ENCODE data around the gene SH3BP5L. TPM values are rescaled to one million over a fixed set of nuclear protein-coding genes. Genes with fewer than 3 reads are reported as not detected.

The SH3BP5L gene
- total and polyA plus RNA-seq, 10 of the 15 experiments (the other 5 are each of a cell fraction or from before 2014, with no cell fraction given), result 1.1 to 22.8 (median 10.9) TPM

DNA sequence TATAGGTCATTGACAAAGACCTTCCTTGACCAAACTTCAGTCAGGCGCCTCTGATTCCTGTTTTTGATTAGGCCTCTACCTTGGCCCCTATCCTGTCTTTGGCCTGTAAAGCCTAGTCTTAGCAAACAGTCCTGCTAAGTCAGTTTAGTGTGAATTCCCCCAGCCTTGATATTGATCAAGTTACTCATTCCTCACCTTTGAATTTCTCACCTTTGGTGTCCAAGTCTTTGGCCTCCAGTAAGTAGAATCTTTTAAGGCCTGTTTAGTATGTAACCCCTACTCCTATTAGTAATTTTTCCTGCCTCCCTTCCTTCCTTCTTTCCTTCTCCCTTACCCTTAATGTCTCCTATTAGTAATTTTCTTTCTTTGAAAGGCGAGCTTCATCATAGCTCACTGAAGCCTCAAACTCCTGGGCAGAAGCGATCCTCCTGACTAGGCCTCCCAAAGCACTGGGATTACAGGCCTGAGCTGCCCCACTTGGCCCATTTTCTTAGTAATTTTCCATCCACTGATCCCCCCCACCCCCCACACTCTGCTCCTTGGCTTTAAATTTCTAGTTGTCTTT is 46.2 kb upstream of the SH3BP5L start:
- in situ Hi-C loops (cut with MboI), result no loop called here
- Histone ChIP-seq H3K9ac (ENCODE audit: control insufficient read depth, insufficient read depth, low read length) (no peak overlapping the region), H4K20me1 (ENCODE audit: control insufficient read depth, insufficient read depth) (no peaks in the 10 kb centered on the region), H3K4me2 (ENCODE audit: control insufficient read depth, insufficient read depth) (peak overlapping the region; percentile 52), H2AFZ (ENCODE audit: control insufficient read depth, low read depth, low read length) (peak overlapping the region; percentile 58), H3K27ac (ENCODE audit: control insufficient read depth, insufficient read depth) (0 out of 2 replicates have a peak overlapping the region, but pooled peaks have one; percentile 8), H3K4me3 (no peak overlapping the region), H3K9me3 (replicated peaks; ENCODE audit: control insufficient read depth, insufficient read depth, low read length) (no peaks in the 10 kb centered on the region), H3K36me3 (ENCODE audit: control insufficient read depth in 2 of 2, insufficient read depth in 2 of 2, low read length in 1 of 2) (no peaks in the 10 kb centered on the region), H3K27me3 (replicated peaks in 1 of 2; ENCODE audit: control insufficient read depth in 2 of 2, insufficient read depth in 2 of 2, low read length in 1 of 2) (no peaks in the 10 kb centered on the region), H3K4me1 (ENCODE audit: control insufficient read depth, insufficient read depth, low read length) (peaks cover 4% of the 10 kb centered on the region; the same call in 1 of the 2 replicates), H3K79me2 (ENCODE audit: control insufficient read depth, insufficient read depth, low read length) (no peaks in the 10 kb centered on the region)
- no peak for DNase-seq (ENCODE audit: low read depth, low spot score)
- BruUV-seq (replicated peaks), result no TSS peak
- TF ChIP-seq CBFB (IDR thresholded peaks at IDR 0.05; ENCODE audit: low read depth) (no peak), DPF2 (IDR thresholded peaks at IDR 0.05) (no peak), STAT3 (IDR thresholded peaks at IDR 0.05; ENCODE audit: low read depth, low read length) (no peak), EED (IDR thresholded peaks at IDR 0.05; ENCODE audit: low read depth) (no peak), USF1 (IDR thresholded peaks at IDR 0.05; ENCODE audit: borderline replicate concordance, extremely low read length, insufficient read depth, low read depth, low read length) (no peak), CBX5 (IDR thresholded peaks at IDR 0.05; ENCODE audit: low read depth) (no peak), KAT2A (conservative IDR thresholded peaks at IDR 0.05; ENCODE audit: control insufficient read depth, low read depth, low read length) (no peak), TBL1XR1 (IDR thresholded peaks at IDR 0.05; ENCODE audit: low read depth, low read length) (no peak), CTCF (IDR thresholded peaks at IDR 0.05 in 2 of 3, conservative IDR thresholded peaks at IDR 0.05 in 1 of 3; ENCODE audit: control insufficient read depth in 2 of 3, extremely low read depth in 1 of 3, insufficient read depth in 1 of 3, low read depth in 3 of 3, low read length in 3 of 3) (no peak), FOXK2 (IDR thresholded peaks at IDR 0.05) (no peak), ZNF24 (IDR thresholded peaks at IDR 0.05) (no peak), EZH2 (IDR thresholded peaks at IDR 0.05; ENCODE audit: borderline replicate concordance, control insufficient read depth, low read depth, low read length) (no peak), YY1 (IDR thresholded peaks at IDR 0.05; ENCODE audit: low read depth, low read length) (no peak), ATF7 (IDR thresholded peaks at IDR 0.05; ENCODE audit: low read depth) (no peak), NR2F1 (conservative IDR thresholded peaks at IDR 0.05) (no peak), BCL11A (IDR thresholded peaks at IDR 0.05; ENCODE audit: low read depth, low read length) (no peak)
- TF ChIP-seq, protein P1, sequence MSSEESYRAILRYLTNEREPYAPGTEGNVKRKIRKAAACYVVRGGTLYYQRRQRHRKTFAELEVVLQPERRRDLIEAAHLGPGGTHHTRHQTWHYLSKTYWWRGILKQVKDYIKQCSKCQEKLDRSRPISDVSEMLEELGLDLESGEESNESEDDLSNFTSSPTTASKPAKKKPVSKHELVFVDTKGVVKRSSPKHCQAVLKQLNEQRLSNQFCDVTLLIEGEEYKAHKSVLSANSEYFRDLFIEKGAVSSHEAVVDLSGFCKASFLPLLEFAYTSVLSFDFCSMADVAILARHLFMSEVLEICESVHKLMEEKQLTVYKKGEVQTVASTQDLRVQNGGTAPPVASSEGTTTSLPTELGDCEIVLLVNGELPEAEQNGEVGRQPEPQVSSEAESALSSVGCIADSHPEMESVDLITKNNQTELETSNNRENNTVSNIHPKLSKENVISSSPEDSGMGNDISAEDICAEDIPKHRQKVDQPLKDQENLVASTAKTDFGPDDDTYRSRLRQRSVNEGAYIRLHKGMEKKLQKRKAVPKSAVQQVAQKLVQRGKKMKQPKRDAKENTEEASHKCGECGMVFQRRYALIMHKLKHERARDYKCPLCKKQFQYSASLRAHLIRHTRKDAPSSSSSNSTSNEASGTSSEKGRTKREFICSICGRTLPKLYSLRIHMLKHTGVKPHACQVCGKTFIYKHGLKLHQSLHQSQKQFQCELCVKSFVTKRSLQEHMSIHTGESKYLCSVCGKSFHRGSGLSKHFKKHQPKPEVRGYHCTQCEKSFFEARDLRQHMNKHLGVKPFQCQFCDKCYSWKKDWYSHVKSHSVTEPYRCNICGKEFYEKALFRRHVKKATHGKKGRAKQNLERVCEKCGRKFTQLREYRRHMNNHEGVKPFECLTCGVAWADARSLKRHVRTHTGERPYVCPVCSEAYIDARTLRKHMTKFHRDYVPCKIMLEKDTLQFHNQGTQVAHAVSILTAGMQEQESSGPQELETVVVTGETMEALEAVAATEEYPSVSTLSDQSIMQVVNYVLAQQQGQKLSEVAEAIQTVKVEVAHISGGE (CRISPR knock-in tag; IDR thresholded peaks at IDR 0.05), result no peak
- ChIA-PET RAD21 (ENCODE audit: unreplicated experiment) (interaction anchor here (2.5 kb wide), 1 partner anchor 32 kb away, joined by 9 read pairs; no protein-coding TSS in a partner anchor), POLR2A (interaction anchor here (2.0 to 2.1 kb wide), 2 partner anchors 8 to 33 kb away, joined by 8 to 12 read pairs; partner anchors contain the start of gene ZNF672), CTCF (interaction anchor here (1.2 to 3.3 kb wide), 2 partner anchors 13 to 34 kb away, joined by 4 to 27 read pairs; partner anchors contain the start of gene ZNF692), SMC1A (ENCODE audit: uncharacterized antibody, unreplicated experiment) (interaction anchor here (1.0 to 3.9 kb wide), 5 partner anchors 8 to 55 kb away, joined by 3 to 24 read pairs (median 4); partner anchors contain the start of gene ZNF692)
- FAIRE-seq, result no peak
- intact Hi-C loops (cut with micrococcal nuclease; ENCODE audit: unreplicated experiment), result no loop called here
- ATAC-seq, result no peak
- WGBS (ENCODE audit: insufficient coverage, insufficient replicate concordance, low lambda C conversion rate, missing lambda C conversion rate), result 100% methylated on average over 3 of the region's 3 CpGs
